Astrocyte (in vitro differentiated cells and primary cell): ENCODE results near the gene MAP3K3. TPM values are rescaled to one million over a fixed set of nuclear protein-coding genes. Genes with fewer than 3 reads are reported as not detected.

Experiments used
- DNase-seq: peaks from one replicate; pipeline ENCODE4 v3.0.0-alpha.2; 2010; ENCODE audit warnings: low read depth
- FAIRE-seq: peaks from 2 replicates; lab custom pipeline; 2011; peaks lifted over from hg19 to GRCh38; lab: Jason Lieb, UNC
- H2AFZ ChIP-seq: 2 replicates; pipeline ENCODE4 v1.6.0; 2012; ENCODE audit warnings: low read depth, low read length, inconsistent platforms
- H3K27ac ChIP-seq: 2 replicates; pipeline ENCODE4 v1.5.1; 2011; ENCODE audit warnings: low read depth, low read length, inconsistent platforms
- H3K27me3 ChIP-seq: 2 replicates; pipeline ENCODE4 v1.6.0; 2011; ENCODE audit warnings: low read length, inconsistent platforms; ENCODE audit not compliant: insufficient read depth
- H3K36me3 ChIP-seq: 2 replicates; pipeline ENCODE4 v1.5.1; 2011; ENCODE audit warnings: low read length, inconsistent platforms; ENCODE audit not compliant: insufficient read depth
- H3K4me1 ChIP-seq: 2 replicates; pipeline ENCODE4 v1.5.1; 2011; ENCODE audit warnings: low read length, inconsistent platforms; ENCODE audit not compliant: insufficient read depth
- H3K4me2 ChIP-seq: 2 replicates; pipeline ENCODE4 v1.6.0; 2012; ENCODE audit warnings: low read length, inconsistent platforms
- H3K4me3 ChIP-seq: 2 replicates; pipeline ENCODE4 v1.5.1; 2011; ENCODE audit warnings: low read depth, mild to moderate bottlenecking, low read length, inconsistent platforms; ENCODE audit not compliant: insufficient read depth
- H3K79me2 ChIP-seq: 2 replicates; pipeline ENCODE4 v1.6.0; 2012; ENCODE audit warnings: mild to moderate bottlenecking, low read length, inconsistent platforms; ENCODE audit not compliant: insufficient read depth
- H3K9ac ChIP-seq: 2 replicates; pipeline ENCODE4 v1.6.0; 2012; ENCODE audit warnings: mild to moderate bottlenecking, low read length, inconsistent platforms
- H3K9me3 ChIP-seq: 2 replicates; pipeline ENCODE4 v1.5.1; 2012; ENCODE audit warnings: low read depth, mild to moderate bottlenecking, low read length, inconsistent platforms; ENCODE audit not compliant: insufficient read depth
- H4K20me1 ChIP-seq: 2 replicates; pipeline ENCODE4 v1.6.0; 2012; ENCODE audit warnings: low read length, inconsistent platforms; ENCODE audit not compliant: insufficient read depth
- H3K27ac Mint-ChIP-seq: one replicate; pipeline ENCODE4 v1.8.0; 2021; ENCODE audit warnings: mild to moderate bottlenecking, mixed read lengths; ENCODE audit not compliant: unreplicated experiment
- H3K27me3 Mint-ChIP-seq: one replicate; pipeline ENCODE4 v1.8.0; 2021; ENCODE audit warnings: low read depth, mixed read lengths; ENCODE audit not compliant: unreplicated experiment
- H3K36me3 Mint-ChIP-seq: one replicate; pipeline ENCODE4 v1.8.0; 2021; ENCODE audit warnings: low read depth, mixed read lengths; ENCODE audit not compliant: unreplicated experiment
- H3K4me1 Mint-ChIP-seq: one replicate; pipeline ENCODE4 v1.8.0; 2021; ENCODE audit warnings: low read depth, mixed read lengths; ENCODE audit not compliant: unreplicated experiment
- H3K4me3 Mint-ChIP-seq: one replicate; pipeline ENCODE4 v1.8.0; 2021; ENCODE audit warnings: mild to moderate bottlenecking, moderate library complexity, mixed read lengths; ENCODE audit not compliant: unreplicated experiment
- H3K9me3 Mint-ChIP-seq: one replicate; pipeline ENCODE4 v1.8.0; 2021; ENCODE audit warnings: mild to moderate bottlenecking, mixed read lengths; ENCODE audit not compliant: unreplicated experiment
- CTCF ChIP-seq: IDR thresholded peaks from 2 replicates; pipeline ENCODE4 v1.5.1; 2011; ENCODE audit warnings: low read depth, mild to moderate bottlenecking, inconsistent platforms, low read length, moderate library complexity; ENCODE audit not compliant: insufficient read depth
- EZH2 ChIP-seq: IDR thresholded peaks from 2 replicates; pipeline ENCODE4 v1.6.1; 2012; ENCODE audit warnings: mild to moderate bottlenecking, low read length, inconsistent platforms; ENCODE audit not compliant: insufficient read depth
- total RNA-seq: library from RNA; stranded (reverse); gene quantifications from 2 replicates; pipeline ENCODE4 v1.2.1, GENCODE V29; 2021

The MAP3K3 gene
- total RNA-seq, 1 donor from 2014 or later = 30.5 TPM

GRCh38 chr17:63701868-63702720 is 79.9 kb downstream of the MAP3K3 start:
- Histone ChIP-seq H3K4me2 (no peak overlapping the region), H2AFZ (no peak overlapping the region), H3K27ac (no peak overlapping the region), H3K9me3 (no peaks in the 10 kb centered on the region), H4K20me1 (peaks cover 22% of the 10 kb centered on the region), H3K79me2 (peaks cover 4% of the 10 kb centered on the region), H3K36me3 (peaks cover 4% of the 10 kb centered on the region), H3K27me3 (no peaks in the 10 kb centered on the region), H3K4me1 (peaks cover 11% of the 10 kb centered on the region), H3K9ac (no peak overlapping the region), H3K4me3 (no peak overlapping the region)
- Mint-ChIP-seq H3K27me3 (no peaks in the 10 kb centered on the region), H3K4me1 (peaks cover 4% of the 10 kb centered on the region), H3K27ac (no peak overlapping the region), H3K36me3 (peaks cover 18% of the 10 kb centered on the region), H3K4me3 (peak overlapping the region; percentile 79), H3K9me3 (peaks cover 2% of the 10 kb centered on the region)
- no peak for FAIRE-seq
- no peak for TF ChIP-seq EZH2
- TF ChIP-seq CTCF = no peak
- no peak for DNase-seq

- Histone ChIP-seq H3K27ac (no peak overlapping the region), H3K36me3 (peaks cover 4% of the 10 kb centered on the region), H3K79me2 (peaks cover 4% of the 10 kb centered on the region), H2AFZ (no peak overlapping the region), H3K4me3 (no peak overlapping the region), H3K9ac (no peak overlapping the region), H3K27me3 (no peaks in the 10 kb centered on the region), H3K9me3 (no peaks in the 10 kb centered on the region), H4K20me1 (peaks cover 16% of the 10 kb centered on the region), H3K4me1 (peaks cover 11% of the 10 kb centered on the region), H3K4me2 (no peak overlapping the region)
- no peaks in the 10 kb centered on the region for H3K27me3 Mint-ChIP-seq
- no peak for TF ChIP-seq EZH2
- TF ChIP-seq CTCF = no peak
- H3K4me1 Mint-ChIP-seq = peaks cover 4% of the 10 kb centered on the region
- no peak overlapping the region for H3K27ac Mint-ChIP-seq
- DNase-seq (no peak), FAIRE-seq (no peak)
- no peak overlapping the region for H3K4me3 Mint-ChIP-seq
- peaks cover 2% of the 10 kb centered on the region for H3K9me3 Mint-ChIP-seq
- H3K36me3 Mint-ChIP-seq = peaks cover 18% of the 10 kb centered on the region
These were observed 80.5 kb downstream of the MAP3K3 start for GRCh38 chr17:63702721-63703015.

GRCh38 chr17:63703029-63703428 is 80.8 kb downstream of the MAP3K3 start:
- Mint-ChIP-seq H3K9me3 (peaks cover 2% of the 10 kb centered on the region), H3K27me3 (no peaks in the 10 kb centered on the region), H3K4me1 (peaks cover 4% of the 10 kb centered on the region), H3K36me3 (peaks cover 18% of the 10 kb centered on the region), H3K4me3 (peak overlapping the region; percentile 15), H3K27ac (no peak overlapping the region)
- TF ChIP-seq EZH2 (no peak), CTCF (no peak)
- peaks cover 11% of the 10 kb centered on the region for H3K4me1 ChIP-seq
- H4K20me1 ChIP-seq = peaks cover 13% of the 10 kb centered on the region
- no peak overlapping the region for H3K4me2 ChIP-seq
- DNase-seq = no peak
- no peak overlapping the region for H3K27ac ChIP-seq
- no peak overlapping the region for H3K4me3 ChIP-seq
- FAIRE-seq = no peak
- no peaks in the 10 kb centered on the region for H3K27me3 ChIP-seq
- no peak overlapping the region for H2AFZ ChIP-seq
- no peaks in the 10 kb centered on the region for H3K9me3 ChIP-seq
- H3K9ac ChIP-seq = no peak overlapping the region
- H3K36me3 ChIP-seq = peaks cover 4% of the 10 kb centered on the region
- H3K79me2 ChIP-seq = peaks cover 4% of the 10 kb centered on the region
